GM12865 (cell line): ENCODE data around the gene ANXA1.
"Not testable (repeated sequence)": the region's sequence is repeated elsewhere in the genome, so short reads cannot be mapped to it uniquely, and the experiment has no call there.

Experiments
- DNase-seq: peaks from one replicate; pipeline ENCODE4 v3.0.0; 2010; ENCODE audit warnings: low read depth
- H3K4me3 ChIP-seq: 2 replicates; pipeline ENCODE4 v1.5.1; 2011; ENCODE audit warnings: mild to moderate bottlenecking, low read depth, low read length, control low read depth
- CTCF ChIP-seq: IDR thresholded peaks from 2 replicates; pipeline ENCODE4 v1.5.1; 2011; ENCODE audit warnings: low read length, control low read depth, low read depth, inconsistent platforms; ENCODE audit not compliant: insufficient read depth; ENCODE audit errors: missing control alignments

The ANXA1 gene

GRCh38 chr9:73182928-73183327, 31.3 kb downstream of the ANXA1 start:
- no peak overlapping the region for H3K4me3 ChIP-seq
- TF ChIP-seq CTCF = no peak
- DNase-seq = no peak

GRCh38 chr9:73183428-73183827, 31.8 kb downstream of the ANXA1 start:
- TF ChIP-seq CTCF = no peak
- DNase-seq = no peak
- no peak overlapping the region for H3K4me3 ChIP-seq

DNA sequence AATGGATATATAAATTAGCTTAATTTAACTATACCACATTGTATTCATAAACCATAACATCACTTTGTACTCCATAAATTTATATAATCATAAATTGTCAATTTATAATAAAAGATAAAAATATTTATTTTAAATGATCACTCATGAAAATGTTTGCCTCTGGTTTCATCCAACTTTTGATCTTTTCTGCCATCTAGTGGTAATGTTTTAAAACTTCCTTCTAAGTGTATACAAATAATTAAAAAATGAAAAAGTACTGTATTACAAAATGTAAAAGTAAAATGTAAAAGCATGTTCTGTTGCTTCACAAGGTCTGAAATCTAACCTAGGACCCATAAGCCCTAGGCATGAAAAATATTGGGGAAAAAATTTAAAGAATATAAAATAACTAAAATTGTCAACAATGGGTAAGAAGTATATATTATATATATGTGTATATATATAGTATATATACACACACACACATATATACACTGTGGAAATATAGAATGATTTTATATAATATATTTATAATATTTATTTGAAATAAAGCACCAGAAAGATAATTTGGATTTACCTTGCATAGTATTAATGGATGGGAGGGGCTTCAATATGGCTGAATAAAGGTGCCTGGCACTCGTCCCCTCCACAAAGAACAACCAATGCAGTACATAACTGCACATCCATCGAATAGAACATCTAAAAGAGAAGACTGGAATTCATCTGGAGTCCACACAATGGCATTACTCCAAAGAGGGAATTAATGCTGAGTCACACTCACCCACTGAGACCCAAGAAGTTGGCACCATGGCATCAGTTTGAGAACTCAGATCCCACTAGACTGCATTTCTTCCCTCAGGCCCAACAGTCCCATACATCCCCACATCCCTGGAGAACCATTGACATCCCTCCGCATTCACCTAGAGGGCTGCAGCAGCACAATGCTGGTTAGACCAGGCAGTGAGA, 32.5 kb downstream of the ANXA1 start:
- DNase-seq = peak; percentile 44
- TF ChIP-seq CTCF = peak; percentile 21
- H3K4me3 ChIP-seq = no peak overlapping the region

DNA sequence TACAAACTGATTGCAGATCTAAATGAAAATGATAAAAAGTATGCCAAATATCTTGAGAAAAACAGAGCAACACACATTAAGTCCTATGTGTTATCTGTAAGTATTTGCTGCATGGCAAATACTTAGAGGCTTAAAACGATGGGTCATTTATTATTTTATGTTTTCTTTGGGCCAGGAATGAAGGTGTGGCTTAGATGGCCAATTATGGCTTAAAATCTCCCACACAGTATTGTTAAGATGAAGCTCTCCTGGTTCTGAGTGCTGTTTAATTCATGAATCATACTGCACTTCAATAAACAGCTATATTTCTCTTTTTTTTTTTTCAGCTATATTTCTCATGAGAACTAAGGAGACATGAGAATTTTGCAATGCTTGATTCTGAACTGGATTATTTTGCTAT, 39.4 kb downstream of the ANXA1 start:
- not testable (repeated sequence) for DNase-seq, H3K4me3 ChIP-seq

GRCh38 chr9:73194284-73194683, 42.6 kb downstream of the ANXA1 start:
- no peak for DNase-seq
- no peak for TF ChIP-seq CTCF
- H3K4me3 ChIP-seq = no peak overlapping the region

DNA sequence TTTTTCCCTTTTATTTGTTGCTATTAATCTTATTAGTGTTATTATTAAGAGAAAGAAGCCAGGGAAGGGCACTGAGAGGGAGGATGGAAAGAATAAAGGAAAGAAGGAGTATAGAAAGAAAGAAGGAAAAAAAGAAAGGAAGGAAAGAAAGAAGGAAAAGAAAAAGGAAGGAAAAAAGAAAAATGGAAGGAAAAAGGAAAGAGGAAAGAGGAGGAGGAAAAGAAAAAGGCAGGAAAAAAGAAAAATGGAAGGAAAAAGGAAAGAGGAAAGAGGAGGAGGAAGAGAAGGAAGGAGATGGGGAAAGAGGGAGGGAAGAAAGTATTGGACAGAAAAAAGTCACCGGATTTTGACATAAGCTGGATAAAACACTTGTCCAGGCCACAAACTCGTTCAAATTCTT, 47.8 kb downstream of the ANXA1 start:
- H3K4me3 ChIP-seq = no peak overlapping the region
- no peak for TF ChIP-seq CTCF
- no peak for DNase-seq

- H3K4me3 ChIP-seq = no peak overlapping the region
- no peak for DNase-seq
- TF ChIP-seq CTCF = no peak
These were observed 48.2 kb downstream of the ANXA1 start for GRCh38 chr9:73199886-73200285.
